A673 (cell line): ENCODE data around the gene SOX1.

Source experiments
- CTCF ChIP-seq: fragments of 300-800, 200-600 bp; sonication (generic); conservative IDR thresholded peaks from 2 replicates; pipeline ENCODE4 v1.5.1; 2017; ENCODE audit warnings: low read depth, mild to moderate bottlenecking, antibody characterized with exemption, low read length, moderate library complexity, mixed read lengths
- EZH2 ChIP-seq: fragments of 200-600 bp; sonication (generic); IDR thresholded peaks from 2 replicates; pipeline ENCODE4 v1.6.1; 2017; ENCODE audit warnings: borderline replicate concordance, low read depth, mild to moderate bottlenecking, mixed read lengths, antibody characterized with exemption, low read length; ENCODE audit not compliant: poor library complexity, severe bottlenecking

DNA sequence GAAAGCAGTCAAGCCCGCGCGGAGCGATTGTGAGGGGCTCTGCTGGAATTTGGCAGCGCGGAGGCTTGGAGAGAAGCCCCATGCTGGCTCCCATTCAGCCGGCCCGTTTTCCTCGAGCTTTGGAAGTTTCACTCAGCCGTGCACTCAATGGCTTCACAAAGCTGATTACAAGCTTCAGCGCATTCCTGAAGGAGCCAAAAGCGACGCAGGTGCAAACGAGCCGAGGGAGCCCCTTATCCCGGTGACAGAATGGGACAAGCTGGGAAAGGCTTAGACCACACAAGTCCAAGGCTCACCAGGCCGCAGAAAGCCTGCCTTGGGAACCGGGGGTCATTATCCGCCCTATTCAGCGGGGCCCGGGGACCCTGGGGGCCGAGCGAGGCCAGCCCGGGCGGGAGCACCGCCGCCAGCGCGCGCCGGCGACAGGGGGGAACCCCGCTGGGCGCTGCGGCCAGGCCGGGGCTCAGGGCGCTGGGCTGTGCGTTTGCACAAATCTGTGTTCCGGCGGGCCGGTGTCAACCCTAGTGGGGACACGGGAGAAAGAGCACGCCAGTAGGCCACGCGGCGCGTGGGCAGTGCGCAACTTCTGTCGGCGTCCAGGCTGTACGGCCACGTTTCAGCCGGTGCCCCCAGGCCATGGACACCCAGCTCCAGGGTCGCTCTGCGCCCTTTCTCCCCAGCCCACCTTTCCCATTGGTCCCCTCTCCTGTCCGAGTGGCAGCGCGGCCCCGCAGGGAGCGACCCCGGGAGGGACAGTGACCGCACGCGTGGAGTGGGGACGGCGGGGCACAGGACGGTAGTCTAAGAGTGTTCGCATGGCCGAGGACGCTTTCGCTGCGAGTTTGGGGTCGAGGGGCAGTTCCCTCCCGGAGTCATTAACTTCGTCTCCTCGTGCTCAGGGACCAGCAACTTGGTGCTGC lies 37.3 kb downstream of the SOX1 start:
- TF ChIP-seq CTCF, result no peak
- TF ChIP-seq EZH2, result no peak
